Testis (tissue), 2 donors: Measurements from ENCODE around the gene MATK.

Experiments
- POLR2A ChIP-seq: fragments of 450-650 bp; IDR thresholded peaks from one replicate; pipeline ENCODE4 v1.6.1; 2017; ENCODE audit warnings: antibody characterized with exemption, mild to moderate bottlenecking, moderate library complexity
- TF ChIP-seq, protein P1 (sequence below), 3 experiments: fragments of 450-650 bp in 2 of 3; fragments of 200-600 bp in 1 of 3; sonication (generic) in 1 of 3; IDR thresholded peaks; one replicate each; pipeline ENCODE4 v1.5.1; 2016 to 2019; ENCODE audit warnings: antibody characterized with exemption in 3 of 3, mild to moderate bottlenecking in 2 of 3, moderate library complexity in 1 of 3

GRCh38 chr19:3768015-3768747 is 18.0 kb downstream of the MATK start:
- no peak for TF ChIP-seq POLR2A
- TF ChIP-seq, protein P1, sequence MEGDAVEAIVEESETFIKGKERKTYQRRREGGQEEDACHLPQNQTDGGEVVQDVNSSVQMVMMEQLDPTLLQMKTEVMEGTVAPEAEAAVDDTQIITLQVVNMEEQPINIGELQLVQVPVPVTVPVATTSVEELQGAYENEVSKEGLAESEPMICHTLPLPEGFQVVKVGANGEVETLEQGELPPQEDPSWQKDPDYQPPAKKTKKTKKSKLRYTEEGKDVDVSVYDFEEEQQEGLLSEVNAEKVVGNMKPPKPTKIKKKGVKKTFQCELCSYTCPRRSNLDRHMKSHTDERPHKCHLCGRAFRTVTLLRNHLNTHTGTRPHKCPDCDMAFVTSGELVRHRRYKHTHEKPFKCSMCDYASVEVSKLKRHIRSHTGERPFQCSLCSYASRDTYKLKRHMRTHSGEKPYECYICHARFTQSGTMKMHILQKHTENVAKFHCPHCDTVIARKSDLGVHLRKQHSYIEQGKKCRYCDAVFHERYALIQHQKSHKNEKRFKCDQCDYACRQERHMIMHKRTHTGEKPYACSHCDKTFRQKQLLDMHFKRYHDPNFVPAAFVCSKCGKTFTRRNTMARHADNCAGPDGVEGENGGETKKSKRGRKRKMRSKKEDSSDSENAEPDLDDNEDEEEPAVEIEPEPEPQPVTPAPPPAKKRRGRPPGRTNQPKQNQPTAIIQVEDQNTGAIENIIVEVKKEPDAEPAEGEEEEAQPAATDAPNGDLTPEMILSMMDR (IDR thresholded peaks at IDR 0.05), result no peak
